Lower lobe of right lung (tissue), 2 donors: ENCODE measurements around the gene ALCAM. TPM values are rescaled to one million over a fixed set of nuclear protein-coding genes. Genes with fewer than 3 reads are reported as not detected.
A peak's percentile ranks its signal among the peaks of the same experiment; 100 is the strongest.

Source experiments
- ATAC-seq, 2 donors: fragments of 200-7000 bp; cut with Tn5 transposase; one replicate each; pipeline ENCODE4 v1.9.1; 2020 to 2022; ENCODE audit warnings: mild to moderate bottlenecking in 2 of 2, moderate library complexity in 2 of 2
- DNase-seq: peaks from one replicate; pipeline ENCODE4 v3.0.0-alpha.2; 2020
- H3K27ac ChIP-seq: fragments of 200-600 bp; one replicate; pipeline ENCODE4 v1.8.0; 2022
- H3K27me3 ChIP-seq: fragments of 200-600 bp; one replicate; pipeline ENCODE4 v1.8.0; 2022; ENCODE audit warnings: low read depth
- H3K36me3 ChIP-seq: fragments of 200-600 bp; one replicate; pipeline ENCODE4 v1.8.0; 2022; ENCODE audit warnings: mild to moderate bottlenecking
- H3K4me1 ChIP-seq: fragments of 200-600 bp; one replicate; pipeline ENCODE4 v1.8.0; 2022
- H3K4me3 ChIP-seq: fragments of 200-600 bp; one replicate; pipeline ENCODE4 v1.8.0; 2022; ENCODE audit warnings: mild to moderate bottlenecking
- H3K9me3 ChIP-seq: fragments of 200-600 bp; one replicate; pipeline ENCODE4 v1.8.0; 2022
- intact Hi-C: fragments of 100-400 bp; cut with DNase I; formaldehyde crosslinking; loops from one replicate; pipeline ENCODE4 v1.11.0; 2022
- total RNA-seq: library from RNA; stranded (reverse); fragmentation: NEBNext Ultra II Directional; extraction: Animal tissue kit (Norgen Biotek cat#: 25700); gene quantifications from one replicate; pipeline ENCODE4 v1.2.1, GENCODE V29; 2021
- TF ChIP-seq, protein P1 (sequence below): fragments of 200-600 bp; IDR thresholded peaks from one replicate; pipeline ENCODE4 v1.8.0; 2022; ENCODE audit warnings: antibody characterized with exemption, mild to moderate bottlenecking
- donor health status: DM: no; HTN: yes; CAD: no; lungs with severe emphysema.

ALCAM gene
- total RNA-seq, 1 donor from 2014 or later = 174 TPM

DNA sequence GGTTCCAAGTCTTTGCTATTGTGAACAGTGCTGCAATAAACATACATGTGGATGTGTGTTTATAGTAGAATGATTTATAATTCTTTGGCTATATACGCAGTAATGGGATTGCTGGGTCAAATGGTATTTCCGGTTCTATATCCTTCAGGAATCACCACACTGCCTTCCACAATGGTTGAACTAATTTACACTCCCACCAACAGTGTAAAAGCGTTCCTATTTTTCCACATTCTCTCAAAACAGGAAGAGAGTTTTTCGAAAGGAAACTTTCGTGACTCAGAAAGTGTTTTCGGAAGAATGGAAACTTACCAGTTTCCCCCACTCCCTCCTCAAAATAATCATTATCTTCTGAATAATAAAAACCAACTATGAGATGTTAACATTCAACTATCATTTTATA lies 205.8 kb downstream of the ALCAM start:
- no peak for DNase-seq
- Histone ChIP-seq H3K27ac (no peak overlapping the region), H3K4me1 (no peaks in the 10 kb centered on the region), H3K27me3 (no peaks in the 10 kb centered on the region), H3K9me3 (no peaks in the 10 kb centered on the region), H3K4me3 (no peak overlapping the region), H3K36me3 (peaks cover 17% of the 10 kb centered on the region)
- intact Hi-C loops = no loop called here
- TF ChIP-seq, protein P1, sequence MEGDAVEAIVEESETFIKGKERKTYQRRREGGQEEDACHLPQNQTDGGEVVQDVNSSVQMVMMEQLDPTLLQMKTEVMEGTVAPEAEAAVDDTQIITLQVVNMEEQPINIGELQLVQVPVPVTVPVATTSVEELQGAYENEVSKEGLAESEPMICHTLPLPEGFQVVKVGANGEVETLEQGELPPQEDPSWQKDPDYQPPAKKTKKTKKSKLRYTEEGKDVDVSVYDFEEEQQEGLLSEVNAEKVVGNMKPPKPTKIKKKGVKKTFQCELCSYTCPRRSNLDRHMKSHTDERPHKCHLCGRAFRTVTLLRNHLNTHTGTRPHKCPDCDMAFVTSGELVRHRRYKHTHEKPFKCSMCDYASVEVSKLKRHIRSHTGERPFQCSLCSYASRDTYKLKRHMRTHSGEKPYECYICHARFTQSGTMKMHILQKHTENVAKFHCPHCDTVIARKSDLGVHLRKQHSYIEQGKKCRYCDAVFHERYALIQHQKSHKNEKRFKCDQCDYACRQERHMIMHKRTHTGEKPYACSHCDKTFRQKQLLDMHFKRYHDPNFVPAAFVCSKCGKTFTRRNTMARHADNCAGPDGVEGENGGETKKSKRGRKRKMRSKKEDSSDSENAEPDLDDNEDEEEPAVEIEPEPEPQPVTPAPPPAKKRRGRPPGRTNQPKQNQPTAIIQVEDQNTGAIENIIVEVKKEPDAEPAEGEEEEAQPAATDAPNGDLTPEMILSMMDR = no peak
- no peak for ATAC-seq

DNA sequence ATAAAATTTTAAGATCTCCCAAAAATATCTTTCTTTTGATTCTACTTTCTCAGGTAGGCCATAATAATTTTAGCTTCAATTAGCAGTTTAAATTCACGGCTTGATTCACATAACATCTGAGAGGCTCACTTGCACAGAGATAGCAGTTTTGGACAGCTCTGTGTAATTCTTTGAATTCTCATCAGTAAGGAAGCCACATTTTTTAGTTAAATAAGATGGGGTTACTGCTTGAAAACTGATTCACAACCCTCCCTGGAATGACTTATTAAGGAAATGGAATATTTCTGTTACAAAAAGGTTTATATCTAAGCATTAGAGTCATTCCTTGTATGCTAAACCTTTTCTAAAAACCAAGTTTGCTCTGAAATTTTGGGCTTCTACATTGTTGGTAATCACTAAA lies 212.7 kb downstream of the ALCAM start:
- TF ChIP-seq, protein P1 = no peak
- Histone ChIP-seq H3K27me3 (no peaks in the 10 kb centered on the region), H3K27ac (no peak overlapping the region), H3K4me1 (no peaks in the 10 kb centered on the region), H3K36me3 (peaks cover 5% of the 10 kb centered on the region), H3K9me3 (no peaks in the 10 kb centered on the region), H3K4me3 (no peak overlapping the region)
- intact Hi-C loops = no loop called here
- ATAC-seq (no peak), DNase-seq (no peak)

GRCh38 chr3:105580296-105580965 lies 213.7 kb downstream of the ALCAM start:
- Histone ChIP-seq H3K27me3 (no peaks in the 10 kb centered on the region), H3K9me3 (no peaks in the 10 kb centered on the region), H3K36me3 (no peaks in the 10 kb centered on the region), H3K27ac (no peak overlapping the region), H3K4me3 (no peak overlapping the region), H3K4me1 (no peaks in the 10 kb centered on the region)
- TF ChIP-seq, protein P1 = no peak
- intact Hi-C loops = no loop called here
- ATAC-seq (peak in 1 of 2 donors; percentile 35), DNase-seq (no peak)

DNA sequence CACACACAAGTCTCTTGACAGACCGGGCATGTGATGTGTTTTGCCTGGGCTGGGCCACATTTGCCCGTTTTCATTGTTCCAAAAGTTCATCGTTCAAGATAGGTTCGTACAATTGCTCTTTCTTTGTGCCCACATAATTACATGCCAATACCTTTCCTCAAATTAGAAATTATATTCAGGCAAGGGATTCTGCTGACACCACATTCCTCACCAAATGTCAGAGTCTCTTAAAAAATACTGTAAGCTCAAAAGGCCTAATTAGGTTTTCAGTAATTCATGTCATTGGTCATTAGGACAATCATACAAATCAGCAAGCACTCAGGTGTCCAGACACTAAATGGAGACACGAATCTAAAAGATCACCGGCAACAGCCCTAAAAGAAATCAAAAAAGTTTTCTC lies 215.3 kb downstream of the ALCAM start:
- no peak for ATAC-seq
- no peak for DNase-seq
- intact Hi-C loops = no loop called here
- TF ChIP-seq, protein P1 = no peak
- Histone ChIP-seq H3K27ac (no peak overlapping the region), H3K4me1 (no peaks in the 10 kb centered on the region), H3K27me3 (no peaks in the 10 kb centered on the region), H3K4me3 (no peak overlapping the region), H3K36me3 (no peaks in the 10 kb centered on the region), H3K9me3 (no peaks in the 10 kb centered on the region)

DNA sequence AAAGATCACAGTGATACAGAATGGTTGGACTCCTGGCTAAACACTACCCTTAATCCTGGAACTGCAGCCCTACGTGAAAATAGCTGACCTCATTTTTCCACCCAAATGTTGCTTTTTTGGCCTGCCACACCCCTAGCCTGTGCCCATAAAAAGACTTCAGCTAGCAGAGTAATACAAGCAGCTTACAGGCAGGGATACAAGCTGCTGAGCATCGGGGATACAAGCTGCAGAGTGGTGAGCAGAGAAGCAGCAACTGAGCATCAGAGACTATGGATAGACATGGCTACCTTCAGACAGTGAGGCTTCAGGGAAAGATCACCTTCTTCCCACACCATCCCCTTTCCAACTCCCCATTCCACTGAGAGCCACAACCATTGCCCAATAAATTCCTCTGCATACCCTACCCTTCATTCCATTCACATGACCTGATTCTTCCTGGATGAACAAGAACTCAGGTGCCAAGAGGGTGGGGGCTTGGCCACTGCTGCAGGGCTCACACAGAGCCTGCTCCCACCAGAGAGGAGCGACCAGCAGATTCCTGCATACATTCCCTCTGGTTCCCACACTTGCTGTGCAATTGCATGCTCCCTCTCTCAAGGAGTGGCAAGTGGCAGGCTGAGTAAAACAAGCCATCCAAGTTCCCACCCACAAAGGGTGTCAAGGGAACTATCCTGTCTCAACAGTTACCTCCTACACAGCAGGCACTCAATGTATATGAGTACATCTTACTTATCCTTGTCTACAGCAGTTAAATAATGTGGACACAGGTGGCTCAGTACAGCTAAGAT lies 217.5 kb downstream of the ALCAM start:
- no peak for DNase-seq
- intact Hi-C loops = no loop called here
- no peak overlapping the region for H3K27ac ChIP-seq
- no peaks in the 10 kb centered on the region for H3K4me1 ChIP-seq
- H3K9me3 ChIP-seq = no peaks in the 10 kb centered on the region
- H3K4me3 ChIP-seq = no peak overlapping the region
- TF ChIP-seq, protein P1 = no peak
- H3K27me3 ChIP-seq = no peaks in the 10 kb centered on the region
- ATAC-seq = no peak
- no peaks in the 10 kb centered on the region for H3K36me3 ChIP-seq
